Mesenchymal stem cell (in vitro differentiated cells and primary cell): ENCODE measurements around the gene DIPK1A.

Experiments
- DNase-seq: peaks from one replicate; pipeline ENCODE4 v3.0.0-alpha.2; 2013
- H2AFZ ChIP-seq: one replicate; pipeline ENCODE4 v1.6.1; 2013; ENCODE audit warnings: low read depth, mild to moderate bottlenecking, control low read depth, inconsistent platforms, low read length, moderate library complexity
- H2AK5ac ChIP-seq: 2 replicates; pipeline ENCODE4 v1.6.1; 2013; ENCODE audit warnings: low read length, moderate library complexity, mild to moderate bottlenecking, inconsistent platforms; ENCODE audit not compliant: severe bottlenecking
- H2BK120ac ChIP-seq: one replicate; pipeline ENCODE4 v1.6.1; 2013; ENCODE audit warnings: low read depth, mild to moderate bottlenecking, inconsistent platforms, low read length, moderate library complexity
- H2BK12ac ChIP-seq, 2 experiments: one replicate each; pipeline ENCODE4 v1.6.1; 2013; ENCODE audit warnings: inconsistent platforms in 2 of 2, low read length in 2 of 2, mild to moderate bottlenecking in 2 of 2, moderate library complexity in 2 of 2, control low read depth in 1 of 2
- H2BK15ac ChIP-seq: one replicate; pipeline ENCODE4 v1.6.1; 2013; ENCODE audit warnings: mild to moderate bottlenecking, low read depth, inconsistent platforms; ENCODE audit not compliant: poor library complexity, severe bottlenecking
- H2BK5ac ChIP-seq: 2 replicates; pipeline ENCODE4 v1.6.1; 2013; ENCODE audit warnings: low read depth, mild to moderate bottlenecking, low read length, control low read depth, inconsistent platforms; ENCODE audit not compliant: poor library complexity, severe bottlenecking
- H3K14ac ChIP-seq, 2 experiments: one replicate each; pipeline ENCODE4 v1.6.1; 2013; ENCODE audit warnings: inconsistent platforms in 2 of 2, low read length in 2 of 2, control low read depth in 1 of 2, mild to moderate bottlenecking in 1 of 2, moderate library complexity in 1 of 2
- H3K18ac ChIP-seq, 2 experiments: one replicate each; pipeline ENCODE4 v1.6.1; 2013; ENCODE audit warnings: inconsistent platforms in 2 of 2, low read length in 2 of 2, control low read depth in 1 of 2, low read depth in 1 of 2, mild to moderate bottlenecking in 1 of 2
- H3K23ac ChIP-seq, 2 experiments: one replicate each; pipeline ENCODE4 v1.6.1; 2013; ENCODE audit warnings: inconsistent platforms in 2 of 2, low read length in 2 of 2, mild to moderate bottlenecking in 2 of 2, moderate library complexity in 2 of 2, control low read depth in 1 of 2
- H3K27ac ChIP-seq: 2 replicates; pipeline ENCODE4 v1.5.1; 2013; ENCODE audit warnings: mild to moderate bottlenecking, moderate library complexity, low read length, control low read depth, inconsistent platforms; ENCODE audit not compliant: poor library complexity, severe bottlenecking
- H3K27me3 ChIP-seq, 2 experiments: 2 replicates each; pipeline versions ENCODE4 v1.6.1 to v1.7.0; 2013; ENCODE audit warnings: low read length in 2 of 2, mild to moderate bottlenecking in 2 of 2, moderate library complexity in 2 of 2, control low read depth in 1 of 2, inconsistent platforms in 1 of 2; ENCODE audit not compliant: control insufficient read depth in 1 of 2, insufficient read depth in 1 of 2
- H3K36me3 ChIP-seq, 2 experiments: 2 replicates each; pipeline versions ENCODE4 v1.6.1 to v1.7.0; 2013; ENCODE audit warnings: low read length in 2 of 2, control low read depth in 1 of 2, inconsistent platforms in 1 of 2, low read depth in 1 of 2, mild to moderate bottlenecking in 1 of 2; ENCODE audit not compliant: insufficient read depth in 2 of 2, control insufficient read depth in 1 of 2
- H3K4ac ChIP-seq, 2 experiments: one replicate each; pipeline ENCODE4 v1.6.1; 2013; ENCODE audit warnings: inconsistent platforms in 2 of 2, low read length in 2 of 2, mild to moderate bottlenecking in 2 of 2, moderate library complexity in 2 of 2, control low read depth in 1 of 2, low read depth in 1 of 2
- H3K4me1 ChIP-seq: 2 replicates; pipeline ENCODE4 v1.6.1; 2013; ENCODE audit warnings: low read depth, low read length, control low read depth; ENCODE audit not compliant: control insufficient read depth, insufficient read depth
- H3K4me2 ChIP-seq: 2 replicates; pipeline ENCODE4 v1.6.1; 2013; ENCODE audit warnings: low read length, mild to moderate bottlenecking, inconsistent platforms; ENCODE audit not compliant: poor library complexity, severe bottlenecking
- H3K4me3 ChIP-seq, 2 experiments: 2 replicates each; pipeline versions ENCODE4 v1.5.1 to v1.7.0; 2013; ENCODE audit warnings: low read length in 2 of 2, mild to moderate bottlenecking in 2 of 2, control low read depth in 1 of 2, low read depth in 1 of 2; ENCODE audit not compliant: insufficient read depth in 1 of 2
- H3K79me1 ChIP-seq: replicated peaks from 2 replicates; pipeline ENCODE4 v1.6.1; 2013; ENCODE audit warnings: mild to moderate bottlenecking, control low read depth, low read length, inconsistent platforms; ENCODE audit not compliant: poor library complexity, severe bottlenecking
- H3K9ac ChIP-seq: 2 replicates; pipeline ENCODE4 v1.7.0; 2013; ENCODE audit warnings: mild to moderate bottlenecking, low read length, moderate library complexity
- H3K9me3 ChIP-seq: 2 replicates; pipeline ENCODE4 v1.7.0; 2013; ENCODE audit warnings: mild to moderate bottlenecking, low read length; ENCODE audit not compliant: control insufficient read depth
- H4K8ac ChIP-seq: one replicate; pipeline ENCODE4 v1.6.1; 2013; ENCODE audit warnings: inconsistent platforms, mild to moderate bottlenecking, low read length, moderate library complexity
- H4K91ac ChIP-seq: one replicate; pipeline ENCODE4 v1.6.1; 2013; ENCODE audit warnings: mild to moderate bottlenecking, low read length, inconsistent platforms
- WGBS: methylation state at CpG from one replicate; pipeline ENCODE4 v1.1.7; 2013; ENCODE audit warnings: mixed read lengths; 5-methylcytosine and 5-hydroxymethylcytosine counted together

DIPK1A gene

DNA sequence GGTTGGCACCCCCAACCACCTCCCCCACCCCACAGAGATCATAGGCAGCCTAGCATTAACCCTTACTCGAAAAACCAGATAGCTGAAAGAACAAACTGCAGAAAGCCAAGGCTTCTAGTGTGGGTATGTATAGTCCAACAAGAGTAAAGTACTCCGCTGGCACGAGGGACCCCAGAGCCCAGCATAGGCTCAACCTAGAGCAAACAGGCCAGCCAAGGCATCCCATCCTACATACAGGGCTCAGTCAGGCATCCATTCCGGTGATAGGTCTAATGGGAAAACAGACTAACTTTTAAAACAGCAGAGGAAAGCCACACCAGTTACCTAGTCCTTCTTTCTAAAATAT, 17.8 kb downstream of the DIPK1A start:
- H3K27ac ChIP-seq: no peak overlapping the region
- H2BK120ac ChIP-seq: no peak overlapping the region
- peaks cover 2% of the 10 kb centered on the region for H3K79me1 ChIP-seq
- H3K23ac ChIP-seq: no peak overlapping the region
- H3K4me1 ChIP-seq: no peaks in the 10 kb centered on the region
- no peak overlapping the region for H2BK12ac ChIP-seq
- no peak overlapping the region for H3K4me3 ChIP-seq
- H4K91ac ChIP-seq: no peak overlapping the region
- no peak overlapping the region for H2BK15ac ChIP-seq
- no peak overlapping the region for H3K14ac ChIP-seq
- no peak overlapping the region for H3K18ac ChIP-seq
- no peak overlapping the region for H2BK5ac ChIP-seq
- H3K4ac ChIP-seq: no peak overlapping the region
- H2AK5ac ChIP-seq: no peak overlapping the region
- 96% methylated on average over 3 of the region's 4 CpGs for WGBS
- H3K9ac ChIP-seq: no peak overlapping the region
- H4K8ac ChIP-seq: no peak overlapping the region
- no peaks in the 10 kb centered on the region for H3K27me3 ChIP-seq
- H3K9me3 ChIP-seq: no peaks in the 10 kb centered on the region
- no peak for DNase-seq
- no peak overlapping the region for H3K4me2 ChIP-seq
- no peak overlapping the region for H2AFZ ChIP-seq
- H3K36me3 ChIP-seq: no peaks in the 10 kb centered on the region

DNA sequence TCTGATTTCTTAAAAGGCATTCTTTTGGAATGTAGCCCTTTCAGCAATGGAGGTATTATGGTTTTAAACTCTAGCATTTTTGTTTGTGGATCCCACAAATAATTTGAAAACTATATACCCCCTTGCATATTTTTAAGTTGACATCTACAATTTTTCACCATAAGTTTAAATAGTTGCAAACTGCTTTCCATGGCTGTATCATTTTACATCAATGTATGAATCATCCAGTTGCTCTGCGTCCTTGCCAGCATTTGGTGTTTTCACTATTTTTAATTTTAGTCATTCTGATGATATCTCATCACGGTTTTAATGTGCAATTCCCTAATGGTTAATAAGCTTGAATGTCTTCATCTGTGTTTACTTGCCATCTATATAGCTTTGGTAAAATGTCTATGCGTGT, 20.7 kb downstream of the DIPK1A start:
- H4K91ac ChIP-seq: no peak overlapping the region
- H3K14ac ChIP-seq: no peak overlapping the region
- H3K23ac ChIP-seq: no peak overlapping the region
- H3K9me3 ChIP-seq: no peaks in the 10 kb centered on the region
- no peak overlapping the region for H3K4me3 ChIP-seq
- no CpG with 5 or more reads among the region's 3 CpGs for WGBS
- H3K79me1 ChIP-seq: peaks cover 2% of the 10 kb centered on the region
- H2AK5ac ChIP-seq: no peak overlapping the region
- H3K36me3 ChIP-seq: no peaks in the 10 kb centered on the region
- H2BK12ac ChIP-seq: no peak overlapping the region
- H3K4me2 ChIP-seq: no peak overlapping the region
- no peak overlapping the region for H3K9ac ChIP-seq
- H2AFZ ChIP-seq: no peak overlapping the region
- no peak overlapping the region for H3K18ac ChIP-seq
- DNase-seq: no peak
- no peak overlapping the region for H2BK120ac ChIP-seq
- H3K27me3 ChIP-seq: no peaks in the 10 kb centered on the region
- no peaks in the 10 kb centered on the region for H3K4me1 ChIP-seq
- H2BK5ac ChIP-seq: no peak overlapping the region
- H3K27ac ChIP-seq: no peak overlapping the region
- no peak overlapping the region for H2BK15ac ChIP-seq
- no peak overlapping the region for H4K8ac ChIP-seq
- no peak overlapping the region for H3K4ac ChIP-seq

DNA sequence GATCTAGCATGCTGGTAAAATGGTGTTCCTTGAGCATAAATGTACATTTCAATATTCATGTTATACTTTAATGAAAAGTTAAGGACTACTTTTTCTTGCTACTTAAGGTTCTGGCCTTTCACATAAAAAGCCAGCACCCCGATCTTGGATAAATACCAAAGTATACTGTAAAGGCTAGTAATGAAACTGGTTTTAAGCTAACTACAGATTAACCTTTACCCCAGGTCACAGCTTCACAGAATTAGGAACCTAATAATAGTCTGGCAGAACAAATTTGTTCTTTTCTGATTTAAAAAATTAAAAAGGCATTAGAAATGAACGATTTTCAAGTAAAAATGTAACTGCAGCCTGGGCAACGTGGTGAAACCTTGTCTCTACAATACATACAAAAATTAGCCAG, 23.5 kb downstream of the DIPK1A start:
- Histone ChIP-seq H2AFZ (no peak overlapping the region), H2BK12ac (no peak overlapping the region), H3K4me1 (no peaks in the 10 kb centered on the region), H2BK120ac (no peak overlapping the region), H3K36me3 (no peaks in the 10 kb centered on the region), H3K27ac (no peak overlapping the region), H3K23ac (no peak overlapping the region), H3K79me1 (no peaks in the 10 kb centered on the region), H3K4me3 (no peak overlapping the region), H2BK15ac (no peak overlapping the region), H3K27me3 (no peaks in the 10 kb centered on the region), H2AK5ac (no peak overlapping the region), H3K9ac (no peak overlapping the region), H4K8ac (no peak overlapping the region), H2BK5ac (no peak overlapping the region), H3K4me2 (no peak overlapping the region), H3K14ac (no peak overlapping the region), H3K18ac (no peak overlapping the region), H3K4ac (no peak overlapping the region), H3K9me3 (no peaks in the 10 kb centered on the region), H4K91ac (no peak overlapping the region)
- DNase-seq: no peak
- WGBS: 93% methylated on average over 2 of the region's 3 CpGs

DNA sequence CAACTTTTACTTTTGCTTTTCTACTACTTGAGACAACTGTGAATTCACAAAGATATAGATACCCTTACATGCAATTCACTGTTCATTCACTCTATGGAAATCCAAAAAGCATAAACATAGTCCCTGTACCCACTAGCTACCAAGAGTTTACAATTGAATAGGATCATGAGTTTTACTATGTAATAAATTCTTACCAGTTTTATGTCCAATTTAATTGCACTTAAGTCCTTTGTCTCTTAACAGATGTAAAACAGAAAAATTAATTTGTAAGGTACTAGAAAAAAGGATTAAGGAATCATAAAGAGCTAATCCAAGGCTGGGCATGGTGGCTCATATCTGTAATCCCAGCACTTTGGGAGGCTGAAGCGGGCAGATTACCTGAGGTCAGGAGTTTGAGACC, 24.4 kb downstream of the DIPK1A start:
- Histone ChIP-seq H3K36me3 (no peaks in the 10 kb centered on the region), H2BK120ac (no peak overlapping the region), H3K4me2 (no peak overlapping the region), H4K91ac (no peak overlapping the region), H2AK5ac (no peak overlapping the region), H3K9me3 (no peaks in the 10 kb centered on the region), H3K4me3 (no peak overlapping the region), H3K23ac (no peak overlapping the region), H3K9ac (no peak overlapping the region), H2BK12ac (no peak overlapping the region), H2BK5ac (no peak overlapping the region), H3K4ac (no peak overlapping the region), H3K14ac (no peak overlapping the region), H2BK15ac (no peak overlapping the region), H3K27ac (no peak overlapping the region), H3K27me3 (no peaks in the 10 kb centered on the region), H3K79me1 (no peaks in the 10 kb centered on the region), H4K8ac (no peak overlapping the region), H3K4me1 (no peaks in the 10 kb centered on the region), H3K18ac (no peak overlapping the region), H2AFZ (no peak overlapping the region)
- 100% methylated on average over 1 of the region's 1 CpG for WGBS
- DNase-seq: no peak
